Stimulated activated CD8-positive, alpha-beta memory T cell treated with anti-CD3 and anti-CD28 coated beads, Interleukin-7, amount 100 ng/mL, for 24 hours (primary cell): Measurements from ENCODE around the gene EFNA3.

Experiments
- DNase-seq: peaks from one replicate; pipeline ENCODE4 v3.0.0-alpha.2; 2020; ENCODE audit warnings: low read depth

The EFNA3 gene

GRCh38 chr1:155078469-155079209 is at the start of gene EFNA3:
EFNA3 (plus strand) TSS chr1:155078837; CDS start chr1:155078942, 105 bp downstream.
- no peak for DNase-seq

GRCh38 chr1:155029513-155030242 is 49.0 kb upstream of the EFNA3 start:
- no peak for DNase-seq

- DNase-seq, result no peak
These were observed 48.3 kb upstream of the EFNA3 start for GRCh38 chr1:155030243-155030795.

GRCh38 chr1:155030899-155031298 is 47.7 kb upstream of the EFNA3 start:
- no peak for DNase-seq

GRCh38 chr1:155032886-155033285 is 45.8 kb upstream of the EFNA3 start:
- no peak for DNase-seq

GRCh38 chr1:155033524-155033923 is 45.1 kb upstream of the EFNA3 start, which contains the start of the genes DCST1 and DCST2:
DCST1 (plus strand) TSS chr1:155033824; CDS start chr1:155034037, 213 bp downstream.
DCST2 (minus strand) TSS chr1:155033781; CDS start chr1:155033701, 80 bp downstream.
- no peak for DNase-seq

- DNase-seq, result no peak
These were observed 44.1 kb upstream of the EFNA3 start for GRCh38 chr1:155034318-155035208.

GRCh38 chr1:155035936-155036335 is 42.7 kb upstream of the EFNA3 start:
- DNase-seq, result no peak

- DNase-seq, result no peak
These were observed 41.6 kb upstream of the EFNA3 start for GRCh38 chr1:155037043-155037442.

- DNase-seq, result no peak
These were observed 40.7 kb upstream of the EFNA3 start for GRCh38 chr1:155037851-155038441.

- DNase-seq, result no peak
These were observed 39.9 kb upstream of the EFNA3 start for GRCh38 chr1:155038602-155039307.

- DNase-seq, result no peak
These were observed 39.3 kb upstream of the EFNA3 start for GRCh38 chr1:155039308-155039669.

GRCh38 chr1:155040358-155041093 is 38.1 kb upstream of the EFNA3 start:
- DNase-seq, result no peak

- DNase-seq, result no peak
These were observed 35.8 kb upstream of the EFNA3 start for GRCh38 chr1:155042789-155043188.

GRCh38 chr1:155043301-155043702 is 35.3 kb upstream of the EFNA3 start:
- DNase-seq, result no peak

- DNase-seq, result no peak
These were observed 34.8 kb upstream of the EFNA3 start for GRCh38 chr1:155043793-155044192.

GRCh38 chr1:155044365-155044764 is 34.3 kb upstream of the EFNA3 start:
- no peak for DNase-seq

GRCh38 chr1:155044812-155045657 is 33.6 kb upstream of the EFNA3 start:
- no peak for DNase-seq
